ENCODE measurements around the gene DUSP2.

Gene DUSP2

DNA sequence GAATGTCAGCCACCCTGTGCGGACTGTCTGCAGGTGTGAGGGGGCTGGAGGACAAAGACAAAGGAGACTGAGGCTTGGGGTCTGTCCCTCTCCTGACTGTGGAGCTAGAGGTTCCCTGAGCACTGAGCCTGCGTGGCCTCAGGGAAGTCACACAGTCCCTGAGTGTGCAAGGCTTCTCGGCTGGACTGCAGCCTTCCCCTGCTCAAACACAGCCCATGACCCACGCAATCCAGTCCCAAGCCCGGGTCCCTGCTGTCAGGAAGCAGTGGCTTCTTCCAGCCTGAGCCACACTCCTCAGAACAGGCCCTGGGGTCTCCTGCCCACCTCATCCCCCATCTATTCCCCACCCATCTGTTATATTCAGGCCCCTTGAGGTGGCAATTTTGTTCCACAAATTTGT, 9.6 kb downstream of the DUSP2 start:
- TF ChIP-seq GATA3 (IDR thresholded peaks at IDR 0.05; ENCODE audit: low read depth, low read length): no peak

DNA sequence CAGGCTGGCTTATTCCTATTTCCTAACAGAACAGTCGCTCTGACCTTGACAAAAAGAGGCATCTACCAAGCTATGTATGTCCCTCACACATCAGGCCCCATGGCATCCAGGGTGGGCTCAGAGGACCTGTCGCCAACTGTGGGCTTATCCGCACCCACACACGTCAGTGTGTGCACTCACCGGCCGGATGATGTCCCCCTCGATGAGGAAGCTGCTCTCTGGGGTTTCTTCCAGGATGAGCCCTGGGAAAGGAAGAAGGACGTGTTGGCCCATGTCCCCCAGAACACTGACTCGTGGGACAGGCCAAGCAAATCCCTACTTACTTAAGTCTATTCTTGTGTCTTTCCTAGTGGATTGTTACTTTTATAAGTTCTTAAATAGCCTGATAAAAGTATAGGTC, 10.1 kb downstream of the DUSP2 start:
- TF ChIP-seq GATA3 (IDR thresholded peaks at IDR 0.05; ENCODE audit: low read depth, low read length) (no peak), GATA2 (IDR thresholded peaks at IDR 0.05; ENCODE audit: low read depth, low read length) (no peak)

DNA sequence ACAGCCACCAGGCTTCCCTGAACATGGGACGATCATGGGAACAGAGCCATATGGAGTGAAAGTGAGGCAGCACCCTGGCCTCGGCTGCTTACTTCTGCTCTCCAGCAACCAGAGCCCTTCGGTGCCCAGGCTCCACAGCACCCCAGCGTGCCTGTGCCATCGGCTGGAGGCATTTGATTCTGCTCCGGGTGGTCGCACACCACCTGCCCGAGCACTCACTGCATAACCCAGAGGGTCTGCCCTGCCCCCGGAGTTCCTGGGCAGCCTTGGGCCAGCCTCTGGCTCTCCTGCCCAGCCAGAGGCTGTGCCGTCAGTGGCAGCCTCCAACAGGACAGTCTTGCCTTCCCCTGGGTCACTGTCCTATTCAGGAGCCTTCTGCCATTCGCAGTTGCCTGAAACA, 10.8 kb downstream of the DUSP2 start:
- TF ChIP-seq GATA2 (IDR thresholded peaks at IDR 0.05; ENCODE audit: low read depth, low read length): no peak
- TF ChIP-seq GATA3 (IDR thresholded peaks at IDR 0.05; ENCODE audit: low read depth, low read length): no peak

DNA sequence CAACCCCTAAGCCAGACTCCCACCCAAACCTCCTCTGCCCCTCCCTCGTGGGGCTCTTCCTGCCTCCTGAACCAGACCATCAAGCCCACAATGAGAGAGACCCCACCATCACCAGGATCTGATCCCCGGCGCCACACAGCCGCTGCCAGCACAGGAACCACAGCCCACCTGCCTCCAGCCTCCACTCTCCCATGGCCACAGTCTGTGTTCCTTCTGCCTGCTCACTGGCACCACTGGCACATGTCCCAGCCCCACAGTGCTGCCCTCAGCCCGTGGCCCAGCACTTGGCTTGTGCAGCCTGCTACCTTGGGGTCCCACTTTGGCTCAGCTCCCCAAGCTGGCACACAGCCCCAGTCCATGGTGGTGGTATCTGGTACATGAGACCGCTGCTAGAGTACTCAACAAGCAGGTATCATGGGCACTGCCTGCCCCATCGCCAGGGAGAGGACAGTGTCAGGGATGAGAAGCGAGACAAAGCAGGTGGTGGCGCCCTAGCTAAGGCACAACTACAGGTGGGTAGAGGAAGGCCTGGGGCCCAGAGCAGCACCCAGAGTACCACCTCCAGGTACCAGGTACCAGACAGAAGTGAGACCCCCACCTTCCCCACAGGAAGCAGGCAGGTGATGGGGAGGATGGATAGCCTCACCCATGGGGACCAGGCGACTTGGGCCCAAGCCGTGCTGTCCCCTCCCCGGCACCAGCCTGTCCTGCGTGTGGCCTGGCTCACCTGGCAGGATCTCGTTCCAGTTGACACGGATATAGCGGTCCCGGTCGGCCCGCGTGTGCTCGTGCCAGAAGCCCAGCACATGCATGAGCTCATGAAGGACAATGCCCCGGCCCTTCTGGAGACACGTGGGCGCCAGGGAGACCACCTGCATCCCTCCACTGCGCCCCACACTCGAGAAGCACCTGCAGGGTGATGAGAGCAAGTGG, 13.2 kb downstream of the DUSP2 start:
- no peak for TF ChIP-seq GATA3 (IDR thresholded peaks at IDR 0.05; ENCODE audit: low read depth, low read length)
- TF ChIP-seq GATA2 (IDR thresholded peaks at IDR 0.05; ENCODE audit: low read depth, low read length): no peak

DNA sequence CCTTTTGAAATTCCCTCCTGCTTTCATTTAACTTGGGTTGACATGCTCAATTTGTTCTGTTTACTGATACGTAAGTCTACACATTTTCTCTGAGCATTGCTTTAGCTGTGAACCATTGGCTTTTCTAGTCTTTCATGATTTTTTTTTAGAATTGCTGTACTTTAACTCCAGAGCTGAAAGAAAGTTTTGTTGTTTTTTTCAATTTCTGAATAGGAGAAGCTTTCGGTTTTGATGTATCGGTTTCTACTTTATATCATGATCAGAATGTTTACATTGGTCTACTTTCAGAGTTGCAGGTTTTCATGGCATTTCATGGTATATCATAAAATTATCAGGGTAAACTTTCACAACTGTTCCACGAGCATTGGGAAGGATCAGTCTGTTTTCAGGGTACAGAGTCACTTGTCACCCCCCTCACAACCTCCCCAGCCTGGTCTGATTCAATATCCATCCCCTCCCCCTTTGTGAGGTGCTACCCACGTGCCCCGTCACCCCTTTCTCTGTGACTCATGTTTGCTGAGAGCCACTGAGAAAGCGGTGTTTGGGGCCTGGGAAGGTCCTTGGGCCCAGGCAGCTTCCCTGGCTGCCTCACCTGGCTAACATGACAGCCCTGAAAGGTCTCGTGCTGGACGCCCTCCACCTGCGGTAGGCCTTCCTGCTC, 14.0 kb downstream of the DUSP2 start:
- no peak for TF ChIP-seq GATA3 (IDR thresholded peaks at IDR 0.05; ENCODE audit: low read depth, low read length)
- no peak for TF ChIP-seq GATA2 (IDR thresholded peaks at IDR 0.05; ENCODE audit: low read depth, low read length)

DNA sequence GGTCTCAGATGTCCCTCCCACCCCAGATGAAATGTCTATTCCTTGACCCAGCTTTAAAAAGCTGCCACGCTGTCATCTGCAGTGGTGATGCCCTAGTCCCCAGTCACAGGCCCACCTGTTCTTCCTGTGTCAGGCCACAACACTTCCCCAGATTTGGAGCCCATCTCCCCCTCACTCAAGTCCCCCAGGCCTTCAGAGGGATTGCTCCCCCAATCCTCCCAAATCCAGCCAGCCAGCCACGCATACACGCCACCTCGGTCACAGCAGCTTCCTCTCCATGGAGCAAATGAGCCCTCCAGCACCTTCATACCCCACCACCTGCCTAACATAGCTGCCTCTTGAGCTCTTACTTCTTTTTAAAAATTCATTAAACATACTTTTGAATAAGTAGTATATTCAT, 14.8 kb downstream of the DUSP2 start:
- TF ChIP-seq GATA2 (IDR thresholded peaks at IDR 0.05; ENCODE audit: low read depth, low read length): no peak
- TF ChIP-seq GATA3 (IDR thresholded peaks at IDR 0.05; ENCODE audit: low read depth, low read length): no peak

DNA sequence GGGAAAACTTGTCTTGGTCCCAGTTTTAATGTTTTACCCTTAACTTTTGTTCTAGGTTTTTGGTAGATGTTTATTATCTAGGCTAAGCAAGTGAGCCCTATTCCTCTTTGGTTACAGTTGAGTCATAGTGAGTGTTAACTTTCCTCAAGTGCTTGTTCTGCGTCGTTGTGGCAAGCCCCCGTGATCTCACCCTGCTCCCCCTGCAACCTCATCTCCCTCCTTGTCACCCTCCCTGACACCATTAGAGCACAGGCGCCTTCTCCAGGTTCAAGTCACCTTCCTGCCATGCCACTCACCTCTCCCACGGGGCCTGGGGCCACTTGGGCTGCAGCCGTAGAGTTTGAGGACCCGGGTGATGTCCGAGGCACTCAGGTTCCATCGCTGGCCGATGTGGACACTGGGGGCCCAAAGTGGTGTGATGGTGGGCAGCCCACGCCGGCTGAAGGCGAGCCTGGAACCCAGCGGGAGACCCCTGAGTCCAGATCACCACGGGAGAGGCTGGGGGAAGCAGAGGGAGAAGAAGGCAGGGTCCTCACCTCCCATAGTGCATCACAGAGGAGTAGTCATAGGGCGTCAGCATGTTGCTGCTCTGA, 15.6 kb downstream of the DUSP2 start:
- no peak for TF ChIP-seq GATA3 (IDR thresholded peaks at IDR 0.05; ENCODE audit: low read depth, low read length)
- no peak for TF ChIP-seq GATA2 (IDR thresholded peaks at IDR 0.05; ENCODE audit: low read depth, low read length)

DNA sequence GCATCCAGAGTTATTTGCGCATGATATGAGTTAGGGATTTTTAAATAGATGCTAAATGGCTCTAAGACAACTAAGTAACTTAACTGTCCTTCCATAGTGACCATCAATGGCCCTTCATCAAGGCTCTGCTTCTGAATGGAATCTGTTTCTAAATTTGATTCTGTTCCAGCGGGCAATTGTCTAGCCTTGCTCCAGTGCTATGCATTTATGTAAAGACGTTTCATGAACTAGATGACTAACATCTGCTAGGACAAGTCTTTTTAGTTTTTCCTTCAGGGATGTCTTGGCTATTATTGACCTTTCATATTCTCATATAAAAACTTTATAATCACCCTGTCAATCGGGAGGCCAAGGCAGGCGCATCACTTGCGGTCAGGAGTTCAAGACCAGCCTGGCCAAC, 16.8 kb downstream of the DUSP2 start:
- TF ChIP-seq GATA2 (IDR thresholded peaks at IDR 0.05; ENCODE audit: low read depth, low read length) (no peak), GATA3 (IDR thresholded peaks at IDR 0.05; ENCODE audit: low read depth, low read length) (no peak)

DNA sequence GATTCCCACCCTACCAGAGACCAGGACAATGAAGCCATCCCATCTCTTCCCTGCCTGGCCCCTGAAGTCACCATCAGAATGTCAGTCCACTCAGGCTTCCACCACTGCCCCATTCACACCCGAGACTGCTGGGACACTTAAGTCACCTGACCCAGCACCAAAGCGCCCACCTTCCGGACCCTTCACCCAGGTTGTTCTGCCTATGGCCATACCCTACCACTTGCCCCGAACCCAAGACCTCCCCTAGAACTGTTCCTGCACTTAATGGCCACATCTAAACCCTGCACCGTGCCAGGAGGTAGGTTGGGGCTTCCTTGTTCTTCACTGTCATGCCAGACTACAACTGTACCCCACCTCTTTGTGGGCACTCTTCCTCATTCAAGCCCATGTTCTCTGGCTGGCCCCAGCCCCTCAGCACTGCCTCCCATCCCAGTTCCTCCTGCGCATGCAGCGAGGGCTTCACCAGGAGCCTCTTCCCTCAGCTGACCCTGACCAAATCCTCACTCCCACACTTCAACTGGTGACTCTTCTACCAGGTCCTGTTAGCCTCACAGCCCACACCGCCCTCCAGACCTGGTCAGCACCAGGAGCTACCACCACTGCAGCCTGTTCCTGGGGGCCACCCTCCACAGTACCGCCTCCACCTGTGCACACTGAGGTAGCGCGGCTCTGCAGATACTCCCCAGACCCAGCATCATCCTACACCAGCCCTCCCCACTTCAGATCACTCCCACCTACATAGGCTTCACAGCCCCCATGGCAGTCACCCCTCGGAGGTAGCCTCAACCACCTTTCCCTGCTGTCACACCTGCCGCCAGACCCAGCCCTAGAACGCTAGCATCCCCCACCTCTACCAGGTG, 20.6 kb downstream of the DUSP2 start:
- TF ChIP-seq GATA3 (IDR thresholded peaks at IDR 0.05; ENCODE audit: low read depth, low read length) (no peak), GATA2 (IDR thresholded peaks at IDR 0.05; ENCODE audit: low read depth, low read length) (no peak)

DNA sequence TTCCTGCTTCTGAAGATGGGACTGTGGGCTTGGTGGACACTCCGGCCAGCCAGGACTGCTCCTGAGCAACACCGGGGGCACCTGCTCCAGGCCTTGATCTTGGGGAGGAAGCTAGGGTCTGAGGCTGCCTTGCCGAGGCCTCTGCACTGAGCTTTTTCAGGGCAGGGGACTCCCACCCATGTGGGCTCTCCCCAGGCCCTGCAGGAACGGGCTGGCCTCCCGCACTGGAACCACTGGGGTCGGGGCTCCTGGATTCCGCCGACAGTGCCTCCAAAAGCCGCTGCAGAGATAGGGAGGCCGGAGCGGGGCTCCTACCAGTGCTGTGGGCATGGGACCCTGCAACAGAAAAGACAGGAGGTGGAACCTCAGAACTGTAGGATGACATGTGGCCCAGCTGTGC, 21.3 kb downstream of the DUSP2 start:
- TF ChIP-seq GATA2 (IDR thresholded peaks at IDR 0.05; ENCODE audit: low read depth, low read length) (no peak), GATA3 (IDR thresholded peaks at IDR 0.05; ENCODE audit: low read depth, low read length) (no peak)

DNA sequence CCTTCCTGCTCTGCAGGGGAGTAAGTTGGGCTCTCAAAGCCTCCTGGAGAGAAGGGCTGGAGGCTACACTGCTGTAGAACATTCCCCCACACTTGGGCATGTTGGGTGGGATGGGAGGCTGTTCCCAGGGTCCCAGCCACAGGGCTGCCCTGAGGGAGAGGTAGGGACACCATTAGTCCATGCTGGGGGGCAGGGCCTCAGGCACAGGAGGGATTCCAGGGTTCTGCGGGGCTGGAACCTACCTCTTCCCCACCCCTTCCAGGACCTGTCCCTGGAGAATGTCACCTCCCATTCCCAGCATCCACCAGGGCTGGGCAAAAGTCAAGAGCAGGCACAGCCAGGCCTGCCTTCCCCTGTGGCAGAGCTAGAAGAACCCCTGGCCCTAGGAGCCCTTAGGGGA, 21.9 kb downstream of the DUSP2 start:
- no peak for TF ChIP-seq GATA3 (IDR thresholded peaks at IDR 0.05; ENCODE audit: low read depth, low read length)
- no peak for TF ChIP-seq GATA2 (IDR thresholded peaks at IDR 0.05; ENCODE audit: low read depth, low read length)

DNA sequence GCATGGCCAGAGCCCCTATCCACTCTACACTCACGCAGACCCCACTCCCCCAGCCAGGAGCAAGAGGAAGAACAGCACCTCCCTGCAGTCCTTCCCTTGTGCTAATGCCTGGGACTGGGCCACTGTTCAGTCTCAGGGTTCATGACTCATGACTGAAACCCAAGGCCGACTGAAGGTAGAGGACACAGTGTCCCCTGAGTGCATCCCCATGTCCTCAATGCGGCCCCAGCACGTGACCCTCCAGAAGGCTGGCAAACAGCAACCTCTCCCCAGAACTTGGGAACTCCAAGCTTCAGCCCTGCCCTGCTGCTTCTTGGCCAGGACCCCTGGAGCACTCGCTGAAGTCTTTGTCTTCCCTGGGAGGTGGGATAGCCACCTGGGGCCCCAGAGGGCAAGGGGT, 22.8 kb downstream of the DUSP2 start:
- TF ChIP-seq GATA2 (IDR thresholded peaks at IDR 0.05; ENCODE audit: low read depth, low read length) (no peak), GATA3 (IDR thresholded peaks at IDR 0.05; ENCODE audit: low read depth, low read length) (no peak)

DNA sequence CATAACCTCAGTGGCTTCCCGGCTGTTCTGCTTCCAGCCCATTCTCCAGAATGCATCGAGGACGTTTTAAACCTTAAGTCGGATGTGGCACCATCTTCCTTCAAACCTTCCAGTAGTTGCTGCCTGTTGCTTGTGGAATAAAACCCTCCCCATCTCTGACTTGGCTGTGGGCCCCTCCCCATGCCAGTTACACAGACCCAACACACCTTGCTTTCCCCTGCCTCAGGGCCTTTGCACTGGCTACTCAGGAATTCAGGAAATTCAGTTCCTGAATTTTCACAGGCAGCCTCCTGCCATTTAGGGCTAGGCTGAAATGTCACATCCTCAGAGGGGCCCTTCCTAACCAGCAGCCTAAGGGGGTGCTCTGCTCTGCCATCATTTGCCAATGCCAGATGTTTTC, 23.8 kb downstream of the DUSP2 start:
- TF ChIP-seq GATA3 (IDR thresholded peaks at IDR 0.05; ENCODE audit: low read depth, low read length) (no peak), GATA2 (IDR thresholded peaks at IDR 0.05; ENCODE audit: low read depth, low read length) (no peak)

DNA sequence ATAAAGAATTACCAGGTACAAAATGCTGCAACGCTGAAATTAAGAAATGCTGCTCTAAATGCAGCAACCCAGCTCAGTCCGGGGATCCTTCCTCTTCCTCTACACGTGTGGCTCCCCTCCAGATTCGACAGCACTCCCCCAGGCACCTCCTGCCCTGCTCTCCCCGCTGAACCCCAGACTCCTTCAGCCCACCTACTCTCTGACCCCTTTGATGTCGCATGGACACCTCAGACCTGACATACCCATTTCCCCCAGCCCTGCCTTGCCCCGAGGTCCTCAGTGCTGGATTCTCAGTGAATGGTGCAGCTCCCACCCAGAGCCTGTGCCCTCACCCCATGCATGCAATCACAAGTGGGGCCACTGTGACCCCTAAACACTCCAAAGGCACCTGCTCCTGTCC, 24.2 kb downstream of the DUSP2 start:
- no peak for TF ChIP-seq GATA3 (IDR thresholded peaks at IDR 0.05; ENCODE audit: low read depth, low read length)
